CD4-positive, alpha-beta T cell treated with Interleukin-15 for 1 hour (primary cell): ENCODE measurements around the gene HYAL1.
A peak's percentile ranks its signal among the peaks of the same experiment; 100 is the strongest.

Experiments used
- DNase-seq: peaks from one replicate; pipeline ENCODE4 v3.0.0-alpha.2; 2020

Gene HYAL1

DNA sequence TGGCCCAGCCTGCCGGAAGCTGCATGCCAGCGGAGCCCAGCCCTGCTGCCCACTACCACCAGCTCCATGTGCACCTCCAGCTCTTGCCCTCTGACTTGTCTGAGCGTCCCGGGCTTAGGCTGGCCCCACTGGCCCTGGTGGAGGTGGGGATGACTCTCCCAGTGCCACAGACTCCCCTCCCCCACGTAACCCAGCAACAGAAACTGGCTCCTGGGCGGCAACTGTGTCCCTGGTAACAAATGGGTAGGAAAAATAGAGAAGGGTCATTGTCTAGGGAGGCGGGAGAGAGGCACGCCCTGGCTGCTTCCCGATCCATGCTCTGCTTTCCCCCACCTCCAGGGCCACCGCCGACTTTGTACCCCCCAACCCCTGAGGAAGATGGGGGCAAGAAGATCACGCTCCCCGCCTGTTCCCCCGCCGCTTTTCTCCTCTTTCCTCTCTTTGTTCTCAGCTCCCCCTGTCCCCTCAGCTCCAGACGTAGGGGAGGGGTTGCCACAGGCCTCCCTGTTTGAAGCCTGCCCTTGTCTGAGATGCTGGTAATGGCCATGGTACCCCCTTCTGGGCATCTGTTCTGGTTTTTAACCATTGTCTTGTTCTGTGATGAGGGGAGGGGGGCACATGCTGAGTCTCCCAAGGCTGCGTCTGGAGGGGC is 45.2 kb downstream of the HYAL1 start:
- DNase-seq: no peak

DNA sequence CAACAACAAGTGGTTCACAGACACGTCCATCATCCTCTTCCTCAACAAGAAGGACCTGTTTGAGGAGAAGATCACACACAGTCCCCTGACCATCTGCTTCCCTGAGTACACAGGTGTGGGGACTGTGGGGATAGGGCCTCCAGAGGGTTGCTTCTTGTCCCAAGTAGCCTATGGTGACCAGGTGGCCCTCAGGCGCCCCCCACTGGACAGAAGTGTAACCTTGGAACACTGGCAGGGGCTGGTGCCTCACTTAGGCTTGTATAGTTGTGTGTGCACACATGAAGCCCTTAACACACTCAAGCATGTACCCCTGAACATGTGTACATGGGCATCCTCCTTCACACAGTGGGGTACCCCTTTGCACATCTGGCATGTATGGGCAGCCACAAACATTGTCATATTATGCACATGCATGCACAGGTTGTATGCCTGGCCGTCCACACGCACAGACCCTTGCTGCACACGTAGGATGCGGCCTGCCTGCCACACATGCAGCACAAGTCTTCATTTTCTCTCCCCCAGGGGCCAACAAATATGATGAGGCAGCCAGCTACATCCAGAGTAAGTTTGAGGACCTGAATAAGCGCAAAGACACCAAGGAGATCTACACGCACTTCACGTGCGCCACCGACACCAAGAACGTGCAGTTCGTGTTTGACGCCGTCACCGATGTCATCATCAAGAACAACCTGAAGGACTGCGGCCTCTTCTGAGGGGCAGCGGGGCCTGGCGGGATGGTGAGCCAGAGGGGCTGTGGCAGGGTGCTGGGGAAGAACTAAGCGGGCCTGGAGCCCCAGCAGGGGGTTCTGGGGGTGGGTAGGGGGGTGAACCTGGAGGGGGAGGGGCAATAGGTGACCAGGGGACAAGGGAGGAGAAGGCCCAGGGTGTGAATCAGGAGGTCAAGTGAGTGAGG is 46.1 kb downstream of the HYAL1 start:
- peak; percentile 29 for DNase-seq

DNA sequence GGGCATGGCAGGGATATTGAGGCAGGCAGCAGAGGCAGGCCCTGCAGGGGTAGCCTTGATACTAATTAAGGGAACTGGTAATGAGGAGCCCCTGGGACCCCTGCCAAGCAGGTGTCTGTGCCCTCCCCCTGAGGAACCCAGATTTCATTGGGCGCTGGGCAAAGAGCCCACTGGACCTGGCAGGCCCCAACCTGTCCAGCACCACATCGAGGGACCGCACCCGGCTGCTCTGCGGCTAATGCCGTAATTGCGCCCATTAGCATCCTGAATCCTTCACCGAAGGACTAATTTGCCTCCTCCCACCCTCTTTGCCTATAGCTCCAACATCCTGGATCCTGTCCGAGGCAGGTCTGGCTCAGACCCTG is 48.1 kb downstream of the HYAL1 start:
- no peak for DNase-seq

DNA sequence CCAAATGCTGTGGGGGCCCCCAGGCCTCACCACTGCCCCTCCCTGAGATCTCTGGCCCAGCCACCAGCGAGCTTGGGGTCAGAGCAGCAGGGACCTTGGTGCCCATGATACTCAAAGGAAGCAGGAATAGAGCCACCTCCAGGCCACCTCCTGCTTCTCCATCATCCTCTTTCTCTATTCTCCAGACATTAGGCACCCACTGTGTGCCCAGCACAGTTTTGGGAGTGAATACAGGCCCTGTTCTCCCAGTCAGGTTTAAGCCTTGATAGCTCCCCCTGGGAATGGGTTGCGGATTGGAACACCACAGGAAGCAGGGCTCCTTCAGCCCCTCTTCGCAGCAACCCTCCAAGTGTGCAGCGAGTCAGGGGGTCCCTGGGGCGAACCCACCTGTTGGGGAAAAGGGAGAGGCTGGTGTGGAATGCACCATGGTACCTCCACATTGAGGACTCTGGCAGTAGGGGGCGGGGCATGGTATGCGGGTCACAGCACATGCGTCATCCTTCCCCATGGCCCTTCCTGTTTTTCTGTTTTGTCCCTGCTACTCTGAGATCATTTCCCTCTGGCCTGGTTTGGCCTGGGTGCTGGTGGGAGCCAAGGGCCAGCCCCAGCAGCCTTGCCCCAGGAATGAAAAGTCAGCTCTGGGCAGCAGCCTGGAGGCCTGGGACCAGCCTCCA is 48.7 kb downstream of the HYAL1 start:
- DNase-seq: peak; percentile 70

DNA sequence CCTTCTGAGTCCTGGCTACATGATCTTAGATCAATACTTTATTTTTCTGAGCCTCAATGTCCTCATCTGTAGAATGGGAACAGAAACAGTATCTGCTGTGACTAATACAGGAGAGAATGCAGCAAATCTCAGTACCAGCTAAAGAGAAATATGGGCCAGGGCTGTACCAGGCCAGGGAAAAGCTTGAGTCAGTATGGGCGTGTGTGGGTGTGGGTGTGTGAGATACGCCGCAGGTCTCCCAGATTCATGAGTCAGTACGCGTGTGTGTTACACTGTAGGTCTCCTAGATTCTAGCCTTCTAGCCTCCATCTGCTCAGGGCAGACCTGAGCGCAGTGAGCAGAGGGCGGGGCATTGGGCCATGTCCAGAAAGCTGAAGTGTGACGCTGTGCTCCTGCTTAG is 52.2 kb downstream of the HYAL1 start:
- no peak for DNase-seq

DNA sequence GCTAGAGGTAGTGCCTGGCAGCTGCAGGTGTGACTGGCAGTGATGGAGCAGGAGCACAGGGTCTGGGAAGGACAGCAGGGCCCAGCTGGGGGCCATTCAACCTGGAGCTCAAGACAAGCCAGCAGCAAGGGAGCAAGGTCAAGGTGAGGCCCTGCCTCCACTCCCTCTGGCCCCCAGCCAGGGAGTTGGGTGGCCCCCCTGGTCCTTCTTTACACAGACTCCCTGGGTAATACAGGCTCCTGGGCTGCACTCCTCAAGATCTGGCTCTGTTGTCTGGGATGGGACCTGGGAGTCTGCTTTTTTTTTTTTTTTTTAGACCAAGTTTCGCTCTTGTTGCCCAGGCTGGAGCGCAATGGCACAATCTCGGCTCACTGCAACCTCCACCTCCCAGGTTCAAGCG is 52.9 kb downstream of the HYAL1 start:
- no peak for DNase-seq
